Activated CD8-positive, alpha-beta memory T cell treated with anti-CD3 and anti-CD28 coated beads for 4 hours (primary cell): Measurements from ENCODE around the gene CALHM6.

Experiments used
- DNase-seq, 2 donors: peaks; one replicate each; pipeline ENCODE4 v3.0.0-alpha.2; 2020; ENCODE audit warnings: low read depth in 2 of 2

The CALHM6 gene

DNA sequence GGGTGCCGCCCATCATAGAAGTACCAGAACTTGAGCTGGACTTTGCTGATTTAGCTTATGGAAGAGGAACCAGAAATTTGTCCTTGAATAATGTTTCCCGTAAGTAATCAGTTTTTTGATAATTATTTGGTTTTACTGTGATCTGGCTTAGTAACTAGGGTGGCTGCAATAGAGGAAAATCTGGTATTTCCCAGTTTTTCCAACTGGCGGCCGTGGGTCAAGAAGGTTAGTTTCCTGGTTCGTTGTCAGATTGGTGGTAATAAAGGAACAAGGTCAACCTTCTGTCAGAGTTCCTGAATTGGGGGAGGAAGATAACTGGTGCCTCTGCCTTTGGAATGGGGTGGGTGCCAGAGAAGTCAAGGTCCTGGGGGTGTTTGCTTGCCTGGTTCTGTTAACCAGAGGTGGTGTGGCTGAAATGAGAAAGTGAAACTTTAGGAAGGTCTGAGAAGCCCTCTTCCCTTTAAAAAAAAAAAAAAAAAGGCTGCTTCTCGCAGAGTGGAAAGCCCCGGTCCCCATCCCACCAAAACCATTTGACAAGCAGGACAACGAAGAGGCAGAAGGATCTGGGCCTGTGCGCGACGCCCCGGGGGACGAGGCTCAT, at the start of gene CALHM6:
CALHM6 (plus strand) TSS at position 45 of the 601 bp plus-strand sequence; CDS start at position 600, 555 bp downstream.
- no peak for DNase-seq

DNA sequence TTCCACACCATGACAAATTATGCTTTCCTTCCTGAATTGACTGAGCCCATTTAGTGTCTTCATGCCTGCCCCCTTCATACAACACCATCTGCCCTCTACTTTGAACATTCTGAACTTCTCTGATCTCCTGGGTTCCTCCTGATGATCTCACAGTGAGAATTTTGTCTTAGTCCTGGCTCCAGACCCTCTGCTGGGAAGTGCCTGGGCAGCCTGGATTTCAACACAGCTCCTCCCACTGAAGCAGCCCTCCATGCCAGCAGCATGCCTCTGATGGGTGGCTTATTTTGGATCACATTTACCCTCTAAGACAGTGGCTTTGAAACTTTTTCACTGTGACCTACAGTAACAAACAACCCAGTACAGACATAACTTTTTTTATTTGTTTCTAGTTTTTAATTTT, 48.9 kb upstream of the CALHM6 start:
- DNase-seq, result no peak

DNA sequence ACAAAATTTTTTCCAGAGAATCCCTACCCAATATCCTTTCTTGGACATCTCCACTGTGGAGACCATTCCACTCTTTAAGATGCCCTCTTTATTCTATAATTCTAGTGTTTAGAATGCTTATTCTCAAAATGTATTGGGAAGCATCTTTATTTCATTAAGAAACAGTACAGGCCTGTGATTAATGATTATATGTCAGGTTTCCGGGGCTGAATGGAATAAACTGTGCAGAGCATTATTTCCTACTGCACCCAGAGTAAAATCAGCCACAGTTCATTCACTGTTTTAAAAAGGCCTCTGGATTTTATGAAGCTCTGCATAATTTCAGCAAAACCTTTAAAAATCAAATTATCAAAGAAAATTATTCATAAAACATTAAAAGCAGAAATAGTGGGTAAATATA, 47.8 kb upstream of the CALHM6 start:
- no peak for DNase-seq

DNA sequence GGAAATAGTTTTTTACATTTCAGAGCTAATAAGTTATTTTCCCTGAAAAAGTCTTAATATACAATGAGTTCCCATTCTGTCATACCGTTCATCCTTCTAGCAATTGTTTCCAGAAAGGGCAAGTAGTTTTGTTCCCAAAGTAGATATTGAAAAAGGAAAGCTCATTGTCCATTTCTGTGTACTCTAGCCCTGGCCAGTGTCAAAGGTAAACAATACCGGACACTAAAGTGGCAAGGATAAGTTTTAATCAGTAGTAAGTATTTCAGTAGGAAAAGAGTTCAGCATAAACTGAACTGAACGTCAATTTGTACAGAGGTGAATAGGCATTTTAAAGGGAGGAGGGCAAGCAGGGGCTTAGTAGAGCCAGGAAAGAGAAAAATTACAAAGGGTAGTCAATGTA, 43.5 kb upstream of the CALHM6 start:
- no peak for DNase-seq

DNA sequence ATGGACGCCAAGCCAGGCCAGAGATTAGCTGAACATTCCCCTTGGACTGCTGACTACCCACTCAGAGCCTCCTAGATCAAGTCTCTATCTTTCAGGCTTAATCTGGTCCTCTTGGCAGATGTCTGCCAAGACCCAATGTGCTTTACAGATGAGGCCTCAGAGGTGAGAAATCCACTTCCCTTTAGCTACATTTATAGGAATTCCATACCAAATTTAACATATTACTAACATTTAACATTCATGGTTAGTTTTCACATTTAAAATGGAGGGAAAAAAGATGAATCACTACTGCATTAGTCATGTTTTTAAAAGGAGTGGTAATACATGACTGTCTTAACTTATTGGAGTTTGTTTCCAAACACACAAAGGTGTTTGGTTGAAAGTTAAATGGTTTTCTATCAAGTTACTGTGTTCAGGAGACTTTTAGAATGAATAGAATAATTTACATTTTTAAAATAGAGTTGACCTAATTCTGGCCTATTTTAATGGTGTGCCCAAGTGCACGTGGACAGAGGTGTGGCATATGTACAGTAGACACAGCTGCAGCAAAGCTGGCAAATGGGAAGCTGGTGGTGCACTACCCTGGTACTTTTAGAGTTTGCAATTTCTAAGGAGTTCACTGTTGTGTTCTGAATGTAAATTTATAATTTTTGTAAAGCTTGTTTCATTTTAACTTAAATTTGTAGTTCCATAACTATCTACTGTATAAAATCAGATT, 41.9 kb upstream of the CALHM6 start:
- no peak for DNase-seq

DNA sequence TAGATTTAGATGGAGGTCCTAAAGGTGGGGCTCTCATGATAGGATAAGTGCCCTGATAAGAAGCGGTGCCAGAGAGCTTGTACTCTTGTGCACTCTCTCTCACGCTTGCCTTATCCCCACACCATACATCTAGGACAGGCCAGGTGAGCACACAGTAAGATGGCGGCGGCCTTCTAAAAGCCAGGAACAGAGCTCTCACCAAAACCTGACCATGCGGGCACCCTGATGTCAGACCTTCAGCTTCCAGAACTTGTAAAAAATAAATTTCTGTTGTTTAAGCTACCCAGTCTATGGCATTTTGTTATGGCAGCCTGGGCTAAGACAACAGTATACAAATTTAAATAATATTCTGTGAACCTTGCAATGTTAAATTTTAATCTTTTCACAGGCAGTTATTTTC, 40.8 kb upstream of the CALHM6 start:
- no peak for DNase-seq

DNA sequence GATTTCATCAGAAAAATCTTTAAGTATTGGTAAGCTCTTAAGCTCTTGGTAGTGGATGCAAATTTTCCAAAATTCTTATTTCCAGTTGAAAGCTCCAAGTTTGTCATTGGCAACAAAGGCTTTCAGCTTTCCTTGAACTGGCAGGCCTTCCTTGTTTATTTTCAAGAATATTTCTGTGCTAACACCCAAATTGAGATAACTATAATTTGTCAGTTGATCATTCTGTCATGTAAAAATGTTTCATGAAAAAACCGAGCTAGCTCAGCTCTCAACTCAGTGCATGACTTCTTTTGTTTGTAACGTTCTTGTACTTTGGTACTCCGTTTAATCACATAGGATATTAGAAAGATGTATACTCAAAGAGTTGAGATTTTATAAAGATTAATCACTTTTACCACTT, 38.9 kb upstream of the CALHM6 start:
- no peak for DNase-seq

DNA sequence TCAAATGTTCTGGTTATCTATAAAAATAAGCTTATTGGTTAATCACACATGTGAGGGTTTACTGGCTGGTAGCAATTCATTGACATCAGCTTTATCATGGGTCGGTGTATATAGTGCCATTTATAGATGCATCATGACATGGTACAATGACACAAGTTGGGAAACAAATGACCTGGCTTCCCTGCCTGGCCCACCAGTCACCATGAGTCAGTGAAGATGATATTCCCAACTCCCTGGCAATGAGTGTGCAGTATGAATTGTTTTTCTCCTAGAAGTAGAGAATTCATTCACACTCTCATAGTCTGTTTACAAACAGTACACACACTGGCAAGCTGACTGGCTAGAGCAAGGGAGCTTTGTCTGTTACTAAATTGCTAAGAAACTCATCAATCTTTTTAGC, 37.2 kb upstream of the CALHM6 start:
- DNase-seq, result no peak

DNA sequence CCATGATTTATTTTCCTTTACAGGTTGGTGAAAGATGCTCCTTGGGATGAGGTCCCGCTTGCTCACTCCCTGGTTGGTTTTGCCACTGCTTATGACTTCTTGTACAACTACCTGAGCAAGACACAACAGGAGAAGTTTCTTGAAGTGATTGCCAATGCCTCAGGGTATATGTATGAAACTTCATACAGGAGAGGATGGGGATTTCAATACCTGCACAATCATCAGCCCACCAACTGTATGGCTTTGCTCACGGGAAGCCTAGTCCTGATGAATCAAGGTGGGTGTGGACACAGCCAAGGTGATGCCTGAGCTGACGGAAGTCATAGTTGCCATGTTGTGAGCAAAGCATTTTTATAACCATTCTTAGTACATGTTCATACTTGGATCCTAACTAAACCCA, 34.6 kb upstream of the CALHM6 start:
- no peak for DNase-seq

DNA sequence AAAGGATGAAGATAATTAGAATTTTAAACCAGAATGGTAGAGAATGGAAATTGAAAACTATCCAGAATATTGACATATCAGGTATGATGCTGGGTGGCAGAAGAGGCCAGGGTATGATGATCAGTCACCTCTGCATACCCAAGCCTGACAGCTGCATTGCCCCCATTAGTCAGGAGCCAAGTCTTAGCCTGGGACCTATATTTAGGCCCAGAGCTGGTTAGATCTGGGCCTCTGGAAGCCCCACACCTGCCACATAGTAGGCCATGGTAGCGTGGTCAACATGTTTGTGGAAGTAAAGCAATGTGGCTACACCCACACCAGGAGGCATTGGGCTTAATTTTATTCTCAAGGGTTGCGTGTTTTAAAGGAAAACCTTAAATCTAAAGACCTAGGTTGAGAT, 32.1 kb upstream of the CALHM6 start:
- no peak for DNase-seq

DNA sequence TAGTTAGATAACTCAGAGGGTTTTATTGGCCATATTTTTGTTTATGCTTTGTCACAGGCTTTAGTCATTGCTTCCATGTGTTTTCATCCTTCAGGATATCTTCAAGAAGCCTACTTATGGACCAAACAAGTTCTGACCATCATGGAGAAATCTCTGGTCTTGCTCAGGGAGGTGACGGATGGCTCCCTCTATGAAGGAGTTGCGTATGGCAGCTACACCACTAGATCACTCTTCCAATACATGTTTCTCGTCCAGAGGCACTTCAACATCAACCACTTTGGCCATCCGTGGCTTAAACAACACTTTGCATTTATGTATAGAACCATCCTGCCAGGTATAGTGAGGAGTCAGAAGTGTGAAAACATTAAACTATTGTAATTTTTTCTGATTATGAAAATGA, 30.3 kb upstream of the CALHM6 start:
- no peak for DNase-seq

DNA sequence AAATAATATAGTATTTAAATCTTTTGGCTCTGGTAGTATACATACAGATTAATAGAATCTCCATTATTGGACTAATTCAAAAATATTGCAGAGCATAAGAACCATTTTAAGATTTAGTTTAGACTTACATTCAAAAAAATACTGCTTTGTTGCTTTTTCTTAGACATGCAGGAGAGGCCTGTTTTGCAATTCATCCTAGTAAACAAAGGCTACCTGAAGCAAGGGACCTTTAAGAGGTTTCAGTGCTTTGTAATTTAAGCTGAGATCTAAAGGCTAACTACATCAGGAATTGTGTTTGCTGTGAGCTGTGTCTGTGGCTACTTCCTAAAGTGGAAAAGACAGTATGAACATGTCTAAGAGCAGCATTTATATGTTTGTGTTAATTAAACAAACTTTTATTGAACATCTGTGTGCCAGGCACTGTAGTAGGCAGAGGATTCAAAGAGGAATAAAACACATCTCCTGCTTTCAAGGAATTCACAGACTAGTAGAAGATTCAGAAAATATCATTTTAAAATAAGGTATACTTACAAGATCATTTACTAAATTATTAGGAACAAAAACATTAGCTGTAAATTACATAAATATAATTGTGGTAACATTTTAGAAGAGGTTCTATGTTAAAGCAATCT, 29.1 kb upstream of the CALHM6 start:
- no peak for DNase-seq

DNA sequence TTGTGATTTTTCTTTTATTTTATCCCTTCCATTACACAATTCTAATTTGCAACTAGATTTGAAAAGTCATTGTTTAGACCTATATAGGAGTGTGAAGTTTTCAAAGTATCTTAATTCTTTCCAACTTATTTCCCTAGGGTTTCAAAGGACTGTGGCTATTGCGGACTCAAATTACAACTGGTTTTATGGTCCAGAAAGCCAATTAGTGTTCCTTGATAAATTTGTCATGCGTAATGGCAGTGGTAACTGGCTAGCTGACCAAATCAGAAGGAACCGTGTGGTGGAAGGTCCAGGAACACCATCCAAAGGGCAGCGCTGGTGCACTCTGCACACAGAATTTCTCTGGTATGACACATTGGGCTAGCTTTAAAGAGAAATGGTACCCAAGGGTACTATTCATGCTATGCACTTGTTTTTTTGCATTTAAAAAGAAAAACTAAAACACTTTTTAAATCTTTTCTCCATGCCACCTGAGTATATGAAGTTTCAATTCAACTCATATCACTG, 27.9 kb upstream of the CALHM6 start:
- DNase-seq, result no peak

DNA sequence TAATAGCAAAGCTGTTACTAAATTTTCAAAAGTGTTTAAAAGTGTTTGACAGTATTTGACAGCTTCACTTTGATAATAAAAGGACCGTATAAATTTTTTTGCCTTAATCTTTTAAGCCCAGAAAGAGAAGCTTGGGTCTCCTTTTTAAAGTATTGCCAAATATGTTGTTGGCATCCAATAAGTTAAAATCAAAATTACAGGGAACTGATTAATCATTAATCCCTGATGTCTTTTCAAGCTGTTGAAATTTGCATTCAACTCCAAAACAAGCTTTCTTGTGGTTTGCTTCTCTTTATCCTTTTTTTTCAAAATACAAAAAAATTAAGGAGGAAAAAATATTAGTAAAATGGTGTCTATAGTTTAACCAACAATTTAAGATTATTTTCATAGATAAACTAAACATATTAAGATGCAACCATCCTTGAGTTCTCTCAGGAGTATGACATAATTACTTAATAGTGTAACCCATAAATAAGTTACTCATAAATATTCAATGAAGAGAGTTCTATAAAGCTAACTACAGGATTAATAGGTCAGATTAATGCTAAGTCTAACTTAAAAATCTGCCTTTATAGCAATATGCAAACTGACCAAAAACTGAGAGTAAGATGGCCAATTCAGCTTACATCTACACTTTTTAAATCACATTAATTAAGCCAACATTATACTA, 27.0 kb upstream of the CALHM6 start:
- DNase-seq, result no peak

DNA sequence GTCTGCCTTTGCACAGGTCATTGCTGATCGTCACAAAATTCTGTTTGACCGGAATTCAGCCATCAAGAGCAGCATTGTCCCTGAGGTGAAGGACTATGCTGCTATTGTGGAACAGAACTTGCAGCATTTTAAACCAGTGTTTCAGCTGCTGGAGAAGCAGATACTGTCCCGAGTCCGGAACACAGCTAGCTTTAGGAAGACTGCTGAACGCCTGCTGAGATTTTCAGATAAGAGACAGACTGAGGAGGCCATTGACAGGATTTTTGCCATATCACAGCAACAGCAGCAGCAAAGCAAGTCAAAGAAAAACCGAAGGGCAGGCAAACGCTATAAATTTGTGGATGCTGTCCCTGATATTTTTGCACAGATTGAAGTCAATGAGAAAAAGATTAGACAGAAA, 24.6 kb upstream of the CALHM6 start:
- DNase-seq, result no peak

DNA sequence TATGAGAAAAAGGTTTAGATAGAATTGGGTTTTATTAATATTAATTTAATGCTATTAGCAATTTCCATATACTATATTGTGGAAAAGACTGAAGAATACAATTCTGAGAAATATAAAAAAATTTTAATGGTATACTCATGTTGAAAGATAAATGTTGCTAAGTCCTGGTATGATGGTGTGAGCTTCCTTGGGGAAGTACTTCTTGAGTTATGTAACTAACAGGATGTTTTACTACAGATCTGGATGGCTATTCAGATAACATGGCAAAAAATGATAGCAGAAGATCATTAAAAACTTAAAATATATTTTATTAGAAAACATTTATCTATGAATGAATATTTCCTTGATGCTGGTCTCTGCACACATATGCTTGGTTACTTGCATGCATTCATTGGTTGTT, 23.5 kb upstream of the CALHM6 start:
- DNase-seq, result no peak

DNA sequence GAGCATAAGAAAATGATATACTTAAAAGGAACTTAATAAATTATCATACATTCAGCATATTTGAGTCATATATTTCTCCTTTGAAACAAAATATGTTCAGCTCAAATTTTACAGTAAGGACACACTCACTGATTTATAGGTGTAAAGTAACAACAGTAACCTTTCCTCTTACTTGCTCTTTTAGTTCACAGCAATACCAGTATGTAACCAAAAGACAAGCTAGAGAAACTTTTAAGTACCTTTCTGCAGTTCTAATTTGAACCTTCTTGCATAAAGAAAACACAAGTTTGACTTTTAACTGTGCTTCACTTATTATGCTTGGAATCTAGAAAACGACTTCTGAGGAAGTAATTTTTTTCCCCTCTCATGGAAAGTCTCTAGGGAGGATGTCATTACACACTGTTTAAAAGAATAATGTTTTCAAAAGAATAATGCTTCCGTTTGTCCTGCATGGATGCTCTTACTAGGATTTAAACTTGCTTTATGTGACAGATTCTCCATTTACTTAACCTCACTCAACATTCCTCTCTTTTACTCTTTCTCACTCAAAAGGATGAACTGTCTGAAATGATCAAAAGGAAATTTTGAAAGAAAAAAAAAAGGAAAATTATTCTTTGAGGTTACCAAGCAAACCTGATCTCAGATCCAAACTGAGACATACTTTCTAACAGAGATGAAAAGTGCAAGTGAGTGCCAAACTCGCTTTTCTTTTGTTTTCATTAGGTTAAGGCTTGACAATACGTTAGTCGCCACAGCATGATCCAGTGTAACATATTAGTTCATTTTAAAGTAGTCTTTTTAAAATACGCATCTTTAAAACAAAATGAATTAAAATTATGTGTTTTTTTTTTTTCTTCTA, 22.4 kb upstream of the CALHM6 start:
- DNase-seq, result no peak

DNA sequence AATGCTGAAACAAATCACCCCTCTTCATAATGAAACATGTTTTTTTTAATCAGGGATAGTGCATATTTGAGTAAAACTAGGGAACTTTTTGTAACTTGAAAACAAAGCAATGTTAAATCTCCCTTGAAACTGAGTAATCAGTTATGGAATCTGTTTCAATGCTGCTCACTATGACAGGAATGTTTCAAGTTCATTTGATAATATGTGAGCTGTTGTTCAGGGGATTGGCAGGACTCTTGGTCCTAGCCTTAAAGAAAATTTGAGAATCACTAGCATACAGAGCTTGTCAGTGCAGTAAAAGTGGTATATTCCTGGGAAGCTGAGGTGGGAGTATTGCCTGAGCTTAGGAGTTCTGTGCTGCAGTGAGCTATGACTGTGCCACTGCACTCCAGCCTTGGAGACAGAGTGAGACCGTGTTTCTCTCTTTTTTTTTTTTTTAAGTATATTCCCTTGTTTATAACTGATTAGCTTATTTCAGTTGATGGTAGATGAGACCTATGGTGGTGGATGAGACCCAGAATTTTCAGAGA, 21.6 kb upstream of the CALHM6 start:
- DNase-seq, result no peak

DNA sequence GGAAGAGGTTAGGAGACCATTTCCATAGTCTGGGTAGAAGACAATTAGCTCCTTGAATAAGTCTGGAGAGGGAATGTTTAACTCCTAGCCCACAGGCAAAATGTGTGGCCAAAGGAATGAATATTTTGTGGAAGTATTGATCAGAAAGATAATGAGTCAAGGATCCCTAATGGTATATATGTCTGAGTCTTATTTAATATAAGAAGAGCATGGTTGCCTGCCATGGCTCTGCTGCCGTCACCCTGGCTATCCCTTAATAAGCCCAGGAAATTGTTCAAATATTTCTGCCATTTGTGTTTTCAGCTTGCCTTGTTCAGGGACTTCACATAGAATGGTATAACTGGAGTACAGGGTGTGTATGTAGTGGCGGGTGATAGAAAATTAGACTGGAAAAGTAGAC, 18.1 kb upstream of the CALHM6 start:
- DNase-seq, result no peak

DNA sequence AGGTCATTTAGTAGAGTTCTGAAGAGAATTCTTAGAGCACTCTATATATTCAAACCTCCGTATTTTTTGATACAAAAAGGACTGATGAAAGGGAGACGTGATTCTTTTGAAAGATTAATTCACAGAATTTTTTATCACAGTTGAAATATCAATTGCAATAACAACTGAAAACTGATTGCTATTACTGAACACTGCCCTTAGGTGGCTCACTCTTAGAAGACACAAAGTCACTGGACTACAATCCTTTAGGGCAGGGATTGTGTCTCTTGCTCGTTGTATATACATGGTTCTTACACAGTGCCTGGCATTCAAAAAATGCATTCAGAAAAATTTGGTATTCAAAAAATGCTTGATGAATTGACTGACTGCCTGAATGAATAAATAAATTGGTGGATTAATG, 17.1 kb upstream of the CALHM6 start:
- DNase-seq, result no peak

DNA sequence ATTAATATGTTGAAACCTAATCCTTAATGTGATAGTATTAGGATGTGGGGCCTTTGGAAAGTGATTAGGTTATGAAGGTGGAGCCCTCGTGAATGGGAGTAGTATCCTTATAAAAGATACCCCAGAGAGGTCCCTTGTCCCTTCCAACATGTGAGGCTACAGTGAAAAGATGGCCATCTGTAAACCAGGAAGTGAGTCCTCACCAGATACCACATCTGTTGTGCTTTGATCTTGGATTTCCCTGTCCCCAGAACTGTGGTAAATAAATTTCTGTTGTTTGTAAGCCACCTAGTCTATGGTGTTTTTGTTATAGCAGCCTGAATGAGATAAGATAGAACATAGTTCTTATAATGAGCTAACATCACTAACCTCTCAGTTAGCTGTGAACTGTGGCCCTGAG, 16.6 kb upstream of the CALHM6 start:
- no peak for DNase-seq
